Spleen (tissue), 7 donors: ENCODE results near the gene MTX2.

Experiments
- POLR2A ChIP-seq, 3 donors: fragments of 450-650 bp; IDR thresholded peaks; one replicate each; pipeline ENCODE4 v1.5.1; 2017; ENCODE audit warnings: antibody characterized with exemption in 3 of 3, mild to moderate bottlenecking in 1 of 3
- TF ChIP-seq, protein P1 (sequence below), 11 experiments: fragments of 200-600 bp in 7 of 11; fragments of 450-650 bp in 4 of 11; sonication (generic) in 4 of 11; IDR thresholded peaks in 8 of 11; conservative IDR thresholded peaks in 3 of 11; 1 replicate in 7 of 11; 2 replicates in 4 of 11; pipeline versions ENCODE4 v1.4.0 to v1.8.0; 2016 to 2021; ENCODE audit warnings: antibody characterized with exemption in 11 of 11, inconsistent platforms in 4 of 11, mild to moderate bottlenecking in 1 of 11
- donor health status: DM: no; HTN: no; CAD: no; lungs with moderate emphysema.
- donor health status: DM: no; HTN: no; CAD: no.
- donor health status: DM: no; HTN: no; CAD: no.

- TF ChIP-seq, protein P1, sequence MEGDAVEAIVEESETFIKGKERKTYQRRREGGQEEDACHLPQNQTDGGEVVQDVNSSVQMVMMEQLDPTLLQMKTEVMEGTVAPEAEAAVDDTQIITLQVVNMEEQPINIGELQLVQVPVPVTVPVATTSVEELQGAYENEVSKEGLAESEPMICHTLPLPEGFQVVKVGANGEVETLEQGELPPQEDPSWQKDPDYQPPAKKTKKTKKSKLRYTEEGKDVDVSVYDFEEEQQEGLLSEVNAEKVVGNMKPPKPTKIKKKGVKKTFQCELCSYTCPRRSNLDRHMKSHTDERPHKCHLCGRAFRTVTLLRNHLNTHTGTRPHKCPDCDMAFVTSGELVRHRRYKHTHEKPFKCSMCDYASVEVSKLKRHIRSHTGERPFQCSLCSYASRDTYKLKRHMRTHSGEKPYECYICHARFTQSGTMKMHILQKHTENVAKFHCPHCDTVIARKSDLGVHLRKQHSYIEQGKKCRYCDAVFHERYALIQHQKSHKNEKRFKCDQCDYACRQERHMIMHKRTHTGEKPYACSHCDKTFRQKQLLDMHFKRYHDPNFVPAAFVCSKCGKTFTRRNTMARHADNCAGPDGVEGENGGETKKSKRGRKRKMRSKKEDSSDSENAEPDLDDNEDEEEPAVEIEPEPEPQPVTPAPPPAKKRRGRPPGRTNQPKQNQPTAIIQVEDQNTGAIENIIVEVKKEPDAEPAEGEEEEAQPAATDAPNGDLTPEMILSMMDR (IDR thresholded peaks at IDR 0.05 in 8 of 11, conservative IDR thresholded peaks at IDR 0.05 in 3 of 11): no peak
- TF ChIP-seq POLR2A (IDR thresholded peaks at IDR 0.05): no peak
These were observed 3.7 kb downstream of the MTX2 start for GRCh38 chr2:176272870-176273459.
